ENCODE data around the gene CCL4L2.
"Not testable (repeated sequence)": the region's sequence is repeated elsewhere in the genome, so short reads cannot be mapped to it uniquely, and the experiment has no call there.

CCL4L2 gene

GRCh38 chr17:36194832-36195433 is 15.9 kb upstream of the CCL4L2 start:
- not testable (repeated sequence) for DNase-seq (ENCODE audit: low read depth in 2 of 3, low spot score in 2 of 3)

- DNase-seq (ENCODE audit: low read depth in 2 of 3, low spot score in 2 of 3), result no peak
Measured at GRCh38 chr17:36195434-36196130, 15.3 kb upstream of the CCL4L2 start.

- DNase-seq (ENCODE audit: low read depth in 2 of 3, low spot score in 2 of 3), result no peak
Measured at GRCh38 chr17:36196131-36196486, 14.8 kb upstream of the CCL4L2 start.

GRCh38 chr17:36197387-36197703 is 13.5 kb upstream of the CCL4L2 start:
- no peak for DNase-seq (ENCODE audit: low read depth in 2 of 3, low spot score in 2 of 3)

- no peak for DNase-seq (ENCODE audit: low read depth in 2 of 3, low spot score in 2 of 3)
Measured at GRCh38 chr17:36198831-36199465, 11.9 kb upstream of the CCL4L2 start.

GRCh38 chr17:36201102-36201501 is 9.8 kb upstream of the CCL4L2 start:
- not testable (repeated sequence) for DNase-seq (ENCODE audit: low read depth in 2 of 3, low spot score in 2 of 3)

- not testable (repeated sequence) for DNase-seq (ENCODE audit: low read depth in 2 of 3, low spot score in 2 of 3)
Measured at GRCh38 chr17:36201506-36201905, 9.4 kb upstream of the CCL4L2 start.

- no peak for DNase-seq (ENCODE audit: low read depth in 2 of 3, low spot score in 2 of 3)
Measured at GRCh38 chr17:36203335-36203734, 7.5 kb upstream of the CCL4L2 start.

- no peak for DNase-seq (ENCODE audit: low read depth in 2 of 3, low spot score in 2 of 3)
Measured at GRCh38 chr17:36204724-36205500, 6.0 kb upstream of the CCL4L2 start.

- no peak for DNase-seq (ENCODE audit: low read depth in 2 of 3, low spot score in 2 of 3)
Measured at GRCh38 chr17:36205637-36206485, 5.0 kb upstream of the CCL4L2 start.

GRCh38 chr17:36206486-36206821 is 4.4 kb upstream of the CCL4L2 start:
- DNase-seq (ENCODE audit: low read depth in 2 of 3, low spot score in 2 of 3), result not testable (repeated sequence)

GRCh38 chr17:36207383-36207782 is 3.5 kb upstream of the CCL4L2 start:
- not testable (repeated sequence) for DNase-seq (ENCODE audit: low read depth in 2 of 3, low spot score in 2 of 3)

- no peak for DNase-seq (ENCODE audit: low read depth in 2 of 3, low spot score in 2 of 3)
Measured at GRCh38 chr17:36209575-36209974, 1.3 kb upstream of the CCL4L2 start.

GRCh38 chr17:36211484-36212271 is 815 bp downstream of the CCL4L2 start:
- not testable (repeated sequence) for DNase-seq (ENCODE audit: low read depth in 2 of 3, low spot score in 2 of 3)

- DNase-seq (ENCODE audit: low read depth in 2 of 3, low spot score in 2 of 3), result no peak
Measured at GRCh38 chr17:36212272-36212605, 1.4 kb downstream of the CCL4L2 start.

GRCh38 chr17:36212966-36213365 is 2.1 kb downstream of the CCL4L2 start:
- DNase-seq (ENCODE audit: low read depth in 2 of 3, low spot score in 2 of 3), result no peak

GRCh38 chr17:36213695-36214094 is 2.8 kb downstream of the CCL4L2 start:
- DNase-seq (ENCODE audit: low read depth in 2 of 3, low spot score in 2 of 3), result no peak

- DNase-seq (ENCODE audit: low read depth in 2 of 3, low spot score in 2 of 3), result no peak
Measured at GRCh38 chr17:36214918-36215317, 4.1 kb downstream of the CCL4L2 start.

- not testable (repeated sequence) for DNase-seq (ENCODE audit: low read depth in 2 of 3, low spot score in 2 of 3)
Measured at GRCh38 chr17:36215406-36216308, 4.8 kb downstream of the CCL4L2 start.
